Hippocampal formation (tissue), 2 donors: Measurements from ENCODE around the gene CYFIP2.

Experiments used
- DNase-seq, 2 donors: peaks; one replicate each; lab custom pipeline; 2025; lab: John Stamatoyannopoulos, UW

The CYFIP2 gene

DNA sequence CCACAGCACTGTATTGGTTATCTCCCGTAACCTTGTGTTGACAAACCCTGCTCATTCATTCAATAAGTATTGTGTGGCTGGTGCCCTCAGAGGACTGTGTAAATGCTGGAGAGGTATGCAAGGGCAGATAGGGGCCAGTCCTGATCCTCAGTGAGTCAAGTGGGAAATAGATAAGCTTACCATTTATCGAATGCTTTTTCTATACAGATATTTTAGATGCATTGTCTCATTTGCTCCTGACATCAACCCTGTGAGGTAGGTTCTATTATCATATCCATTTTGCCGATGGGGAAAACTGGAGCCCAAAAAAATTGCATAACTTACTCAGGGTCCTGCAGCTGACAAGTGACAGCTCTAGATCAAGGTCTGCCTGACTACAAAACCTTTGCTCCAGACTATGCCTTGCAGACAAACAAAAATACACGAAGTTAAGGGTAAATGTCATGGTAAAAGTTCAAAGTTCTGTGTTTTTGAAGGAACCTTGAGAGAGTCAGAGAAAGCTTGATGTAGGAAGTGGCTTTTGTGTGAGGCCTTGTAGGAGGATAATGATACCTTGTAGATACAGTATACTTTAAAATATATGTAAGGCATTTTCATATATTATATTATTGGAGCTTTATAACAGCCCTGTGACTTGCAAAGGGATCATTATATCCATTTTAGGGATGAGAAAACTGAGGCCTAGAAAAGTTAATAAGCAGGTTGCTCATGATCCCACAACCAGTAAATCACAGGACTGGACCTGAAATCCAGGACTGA is 22.7 kb downstream of the CYFIP2 start:
- DNase-seq = no peak

DNA sequence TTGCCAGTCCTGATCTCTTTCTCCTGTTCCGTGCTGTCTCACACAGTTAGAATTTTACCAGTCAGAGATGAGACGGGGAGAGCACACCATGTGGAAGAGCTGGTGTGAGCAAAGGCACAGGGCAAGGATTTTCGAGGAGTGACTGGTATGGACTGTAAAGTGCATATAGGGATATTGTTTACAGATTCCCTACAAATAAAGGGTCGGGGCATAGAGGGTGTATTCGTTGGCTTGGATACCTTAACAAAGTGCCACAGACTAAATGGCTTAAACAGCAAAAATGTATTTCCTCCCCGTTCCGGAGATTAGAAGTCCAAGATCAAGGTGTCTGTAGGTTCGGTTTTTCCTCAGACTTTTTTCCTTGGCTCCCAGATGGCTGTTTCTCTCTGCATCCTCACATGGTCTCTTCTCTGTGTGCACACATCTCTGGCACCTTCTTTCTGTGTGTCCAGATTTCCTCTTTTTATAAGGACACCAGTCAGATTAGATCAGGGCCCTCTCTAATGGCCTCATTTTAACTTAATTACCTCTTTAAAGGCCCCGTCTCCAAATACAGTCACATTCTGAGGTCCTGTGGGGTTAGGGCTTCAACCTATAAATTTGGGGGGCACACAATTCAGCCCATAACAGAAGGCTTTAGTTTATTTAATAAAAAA is 23.4 kb downstream of the CYFIP2 start:
- DNase-seq = no peak

DNA sequence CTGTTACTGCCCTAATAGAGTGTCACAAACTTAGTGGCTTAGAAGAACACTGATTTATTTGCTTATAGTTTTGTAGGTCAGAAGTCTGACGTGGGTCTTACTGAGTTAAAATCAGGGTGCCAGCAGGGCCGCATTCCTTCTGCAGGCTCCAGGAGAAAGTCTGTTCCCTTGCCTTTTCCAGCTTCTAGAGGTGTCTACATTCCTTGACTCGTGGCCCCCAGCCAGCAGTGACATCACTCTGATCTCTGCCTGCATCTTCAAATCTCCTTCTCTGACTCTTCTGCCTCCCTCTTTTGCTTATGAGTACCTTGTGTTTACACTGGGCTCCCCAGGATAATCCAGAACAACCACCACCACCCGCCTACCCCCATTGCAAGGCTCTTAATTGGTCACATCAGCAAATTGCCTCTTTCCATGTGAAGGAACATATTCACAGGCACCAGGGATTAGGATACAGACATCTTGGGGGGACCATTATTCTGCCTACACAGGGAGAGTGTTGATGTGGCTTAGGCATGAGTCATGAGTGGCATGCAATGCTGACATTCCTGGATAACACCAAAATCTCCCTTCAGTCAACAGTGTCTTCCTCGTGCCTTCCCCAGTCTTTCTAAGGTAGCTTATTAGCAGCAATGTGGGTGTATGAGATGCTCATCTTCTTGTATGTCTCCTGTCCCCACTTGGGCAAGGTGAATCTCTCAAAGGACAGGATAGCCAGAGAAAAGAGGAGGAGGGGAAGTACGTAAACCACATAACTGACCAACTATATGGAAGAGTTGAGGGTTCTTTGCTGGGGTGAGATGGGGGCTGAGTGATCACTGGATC is 24.4 kb downstream of the CYFIP2 start:
- no peak for DNase-seq

DNA sequence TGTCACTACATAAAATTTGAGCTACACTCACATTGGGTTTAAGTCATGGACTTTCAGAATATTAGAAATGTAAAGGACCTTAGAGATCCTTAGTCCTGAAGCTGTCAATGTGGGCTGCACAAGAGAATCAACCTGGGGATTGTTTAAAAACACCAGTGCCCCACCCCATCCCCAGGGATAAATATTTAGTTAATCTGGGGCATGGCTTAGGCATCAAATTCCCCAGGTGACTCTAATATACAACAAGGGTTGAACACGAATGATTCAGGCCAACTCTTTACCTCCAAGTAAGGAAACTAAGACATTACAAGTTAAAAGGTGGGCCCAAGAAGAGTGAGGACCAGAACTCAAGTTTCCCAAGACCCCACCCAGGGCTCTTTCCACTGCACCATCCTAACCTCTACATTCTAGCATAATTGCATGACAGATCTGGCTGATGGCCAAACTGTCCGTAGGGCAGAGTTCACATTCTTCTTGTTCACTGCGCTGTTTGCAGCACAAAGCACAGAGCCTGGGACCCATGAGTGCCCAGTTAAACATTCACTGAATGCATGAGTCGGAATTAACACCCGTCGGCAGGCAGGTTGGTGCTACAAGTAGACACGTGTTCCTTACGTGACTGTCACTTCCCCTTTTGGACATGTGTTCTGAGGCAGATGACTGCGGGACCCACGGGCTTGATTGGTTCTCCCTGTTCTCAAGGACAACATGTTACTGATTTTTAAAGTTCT is 25.2 kb downstream of the CYFIP2 start:
- DNase-seq = no peak

DNA sequence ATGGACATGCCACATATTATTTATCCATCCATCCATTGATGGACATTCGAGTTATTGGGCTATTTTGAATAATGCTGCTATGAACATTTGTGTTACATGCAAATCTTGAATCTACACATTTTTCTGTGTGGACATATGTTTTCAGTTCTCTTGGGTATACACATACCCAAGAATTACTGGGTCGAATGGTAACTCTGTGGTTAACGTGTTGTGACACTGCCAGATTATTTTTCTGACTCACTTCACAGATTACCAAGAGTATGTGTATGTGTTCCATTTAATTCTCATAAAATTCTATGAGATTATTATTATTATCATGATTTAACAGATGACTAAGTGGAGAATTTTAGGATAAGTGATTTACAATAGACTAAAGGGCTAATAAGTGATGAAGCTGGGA is 26.7 kb downstream of the CYFIP2 start:
- no peak for DNase-seq

DNA sequence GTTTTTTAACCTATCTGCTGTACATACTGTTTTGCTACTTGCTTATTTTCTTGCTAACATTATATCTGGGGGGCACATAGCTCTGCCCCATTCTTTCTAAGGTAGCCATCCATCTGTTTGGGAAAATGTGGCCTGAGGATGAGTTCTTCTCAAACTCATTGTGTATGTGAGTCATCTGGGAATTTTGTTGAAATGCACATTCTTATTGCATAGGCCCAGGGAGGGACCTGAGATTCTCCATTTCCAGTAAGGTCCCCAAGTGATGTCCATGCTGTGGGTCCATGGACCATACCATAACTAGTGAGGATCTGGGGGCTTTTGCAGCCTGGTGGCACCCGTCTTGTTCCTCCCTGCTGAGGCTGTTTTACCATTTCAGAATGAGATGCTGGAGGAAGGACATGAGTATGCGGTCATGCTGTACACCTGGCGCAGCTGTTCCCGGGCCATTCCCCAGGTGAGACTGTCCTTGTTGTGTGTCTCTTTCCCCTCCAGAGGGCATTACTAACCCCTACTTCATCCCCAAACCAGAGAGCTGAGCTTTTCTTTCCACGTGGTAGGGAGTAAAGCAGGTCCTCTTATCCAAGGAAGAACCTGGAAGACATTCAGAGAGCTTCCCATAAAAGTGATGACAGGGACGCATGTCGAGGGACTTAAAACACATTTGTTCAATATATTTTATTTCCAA is 28.6 kb downstream of the CYFIP2 start:
- DNase-seq = no peak

DNA sequence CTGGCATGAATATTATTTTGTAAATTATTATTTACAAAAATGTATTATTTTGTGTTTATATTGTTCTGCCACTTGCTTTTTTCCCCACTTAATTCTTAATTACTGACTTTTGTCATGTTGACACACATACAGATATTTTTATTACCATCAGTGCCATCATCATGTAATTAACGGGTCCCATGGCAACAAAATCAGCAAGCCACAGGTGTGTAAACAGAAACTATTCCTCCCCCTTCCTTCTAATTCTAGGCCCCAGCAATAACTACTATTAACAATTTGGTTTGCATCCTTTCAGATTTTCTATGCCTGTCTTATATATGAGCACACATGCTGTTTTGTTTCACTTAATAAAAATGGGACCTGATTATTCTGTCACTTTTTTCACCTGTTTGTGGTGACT is 29.3 kb downstream of the CYFIP2 start:
- DNase-seq = no peak

DNA sequence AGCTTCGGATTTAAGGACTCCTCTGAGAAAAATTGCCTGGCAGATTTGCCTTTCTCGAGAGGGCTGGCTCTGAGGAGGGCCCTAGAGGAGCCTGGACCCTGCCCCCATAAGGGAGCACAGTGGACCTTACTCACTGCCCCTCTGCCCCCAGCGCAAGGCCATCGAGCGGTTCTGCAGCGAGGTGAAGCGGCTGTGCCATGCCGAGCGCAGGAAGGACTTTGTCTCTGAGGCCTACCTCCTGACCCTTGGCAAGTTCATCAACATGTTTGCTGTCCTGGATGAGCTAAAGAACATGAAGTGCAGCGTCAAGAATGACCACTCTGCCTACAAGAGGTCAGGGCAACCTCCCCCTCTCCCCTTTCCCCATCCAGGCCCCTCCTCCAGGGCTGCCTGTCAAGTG is 34.6 kb downstream of the CYFIP2 start:
- DNase-seq = no peak

DNA sequence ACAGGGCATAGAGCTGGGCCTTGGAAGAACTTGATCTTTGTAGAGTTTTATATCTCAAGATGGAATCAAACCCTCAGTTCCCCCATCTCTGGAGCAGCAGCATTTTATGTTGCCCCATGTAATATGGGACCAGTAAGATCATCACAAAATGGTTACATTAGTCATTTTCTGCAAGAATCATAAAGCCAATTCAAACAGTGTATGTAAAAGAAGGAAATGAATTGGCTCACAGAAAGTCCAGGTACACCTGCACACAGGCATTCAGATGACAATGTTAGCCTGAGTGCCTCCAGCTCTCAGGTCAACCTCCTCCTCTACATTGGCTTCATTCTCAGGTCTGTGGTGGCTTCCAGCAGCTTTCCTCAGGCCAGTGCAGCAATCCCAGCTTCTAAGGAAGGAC is 35.1 kb downstream of the CYFIP2 start:
- no peak for DNase-seq

DNA sequence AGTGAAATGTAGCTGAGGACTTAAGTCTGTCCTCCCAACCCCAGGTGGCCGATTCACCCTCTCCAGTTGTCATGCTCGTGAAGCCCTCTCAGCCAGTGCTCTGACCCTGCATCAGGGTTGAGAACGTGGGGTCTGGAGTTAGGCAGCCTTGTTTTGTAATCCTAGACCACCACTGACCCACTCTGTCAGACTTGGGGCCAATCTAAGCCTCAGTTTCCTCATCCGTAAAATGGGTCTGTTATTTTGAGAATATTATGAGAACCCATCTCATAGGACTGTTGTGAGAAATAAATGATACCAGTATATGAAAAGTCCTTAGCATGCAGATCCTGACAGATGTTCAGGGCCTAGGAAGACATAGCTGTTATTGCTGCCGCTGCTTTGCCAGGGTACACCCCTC is 37.1 kb downstream of the CYFIP2 start:
- DNase-seq = no peak

DNA sequence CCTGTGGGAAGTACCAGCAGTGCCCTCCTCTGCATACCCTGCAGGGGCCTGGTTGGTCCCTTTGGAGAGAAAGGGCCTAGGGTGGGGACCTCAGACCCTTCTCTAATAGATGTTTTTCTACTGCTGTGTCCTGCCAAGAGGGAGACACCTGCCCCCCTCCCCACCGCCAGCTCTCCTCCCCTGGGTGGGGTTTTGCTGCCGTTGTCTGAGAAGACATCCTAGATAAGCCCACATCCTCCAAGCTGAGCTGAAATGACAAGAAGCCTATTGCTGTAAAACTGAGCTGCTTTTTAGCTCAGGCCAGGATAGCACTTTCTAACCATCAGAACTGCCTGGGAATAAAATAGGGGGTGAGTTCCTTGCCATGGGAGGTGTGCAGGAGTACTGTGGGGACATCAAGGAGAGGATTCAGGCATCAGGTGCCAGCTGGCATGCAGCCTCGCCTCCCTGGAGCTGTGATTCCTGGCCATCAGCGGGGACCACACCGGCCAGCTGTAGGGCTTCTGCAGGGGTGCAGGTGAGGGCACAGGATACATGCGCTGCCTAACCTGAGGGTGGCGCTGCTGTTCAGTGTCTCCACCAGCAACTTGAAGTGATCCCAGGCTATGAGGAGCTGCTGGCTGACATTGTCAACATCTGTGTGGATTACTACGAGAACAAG is 37.9 kb downstream of the CYFIP2 start:
- no peak for DNase-seq

DNA sequence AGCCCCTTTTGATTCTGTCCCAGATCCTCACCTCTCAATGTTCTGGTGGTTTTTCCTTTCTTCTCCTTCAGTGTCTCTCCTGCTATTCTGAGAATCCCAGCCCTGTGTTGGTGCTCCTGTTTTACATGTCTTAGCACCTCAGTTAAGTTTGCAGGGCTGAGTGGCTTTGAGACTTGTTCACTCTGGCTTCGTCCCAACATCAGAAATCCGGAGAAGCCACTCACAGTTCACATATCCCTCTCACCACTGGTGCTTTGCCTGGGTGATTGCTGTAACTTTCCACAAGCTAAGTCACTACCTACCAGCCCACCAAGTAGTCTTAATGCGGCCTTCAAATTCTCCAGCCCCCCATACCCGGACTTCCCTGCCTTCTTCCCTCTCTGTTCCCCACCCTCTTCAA is 40.2 kb downstream of the CYFIP2 start:
- DNase-seq = no peak

DNA sequence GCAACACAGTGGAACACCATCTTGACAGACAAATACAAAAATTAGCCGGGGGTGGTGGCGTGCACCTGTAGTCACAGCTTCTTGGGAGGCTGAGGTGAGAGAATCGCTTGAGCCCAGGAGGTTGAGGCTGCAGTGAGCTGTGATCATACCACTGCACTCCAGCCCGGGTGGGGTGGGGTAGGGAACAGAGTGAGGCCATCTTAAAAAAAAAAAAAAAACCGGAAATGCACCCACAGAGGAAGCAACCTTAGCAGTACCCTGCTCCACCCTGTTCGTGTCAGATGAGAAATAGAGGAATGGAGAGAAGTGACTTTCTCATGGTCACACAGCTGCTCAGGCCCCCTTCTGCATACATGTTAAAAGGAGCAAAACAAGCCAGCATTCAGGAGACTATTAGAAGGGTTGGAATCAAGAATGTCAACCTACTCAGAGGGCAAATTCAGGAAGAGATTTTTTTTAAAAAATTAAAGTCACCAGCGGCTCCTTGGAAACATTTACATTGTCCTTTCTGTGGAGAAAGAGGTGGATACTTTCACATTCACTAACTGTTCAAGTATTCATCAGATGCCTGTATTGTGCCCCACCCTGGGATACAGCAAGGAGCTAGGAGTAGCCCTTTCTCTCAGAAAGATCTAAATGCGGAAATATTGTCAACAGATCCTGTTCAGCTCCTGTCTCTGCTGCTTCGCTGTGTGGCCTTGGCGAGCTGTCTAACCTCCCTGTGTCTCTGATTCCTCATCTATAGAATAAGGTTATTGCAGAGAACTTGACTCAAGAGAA is 41.0 kb downstream of the CYFIP2 start:
- DNase-seq = no peak

DNA sequence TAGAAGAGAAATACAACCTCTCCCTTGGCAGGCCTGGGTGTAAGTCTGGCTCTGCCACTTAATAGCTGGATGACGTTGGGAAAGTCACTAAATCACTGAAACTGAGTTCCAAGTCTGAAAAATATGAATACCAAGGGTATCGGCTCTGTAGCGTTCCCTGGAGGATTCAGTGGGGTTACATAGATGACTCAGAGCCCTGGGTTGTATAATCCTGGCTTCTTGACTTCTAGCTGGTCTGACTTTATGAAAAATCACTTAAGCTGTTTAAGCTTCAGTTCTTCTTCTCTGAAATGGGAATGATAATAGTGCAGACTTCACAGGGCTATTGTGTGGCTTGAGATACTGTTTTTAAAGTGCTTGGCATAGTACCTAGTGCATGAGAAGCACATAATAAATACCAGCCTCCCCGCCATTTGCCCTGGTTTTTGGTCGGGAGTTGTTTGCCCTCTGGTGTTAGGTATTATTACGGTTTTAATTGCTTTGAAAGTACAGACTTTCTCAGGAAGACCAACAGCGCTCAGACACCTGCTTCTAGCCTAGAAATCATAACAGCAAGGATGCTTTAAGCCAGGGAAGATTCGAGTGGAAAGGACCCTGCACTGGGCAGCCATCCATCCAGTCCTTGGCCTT is 43.0 kb downstream of the CYFIP2 start:
- DNase-seq = no peak

DNA sequence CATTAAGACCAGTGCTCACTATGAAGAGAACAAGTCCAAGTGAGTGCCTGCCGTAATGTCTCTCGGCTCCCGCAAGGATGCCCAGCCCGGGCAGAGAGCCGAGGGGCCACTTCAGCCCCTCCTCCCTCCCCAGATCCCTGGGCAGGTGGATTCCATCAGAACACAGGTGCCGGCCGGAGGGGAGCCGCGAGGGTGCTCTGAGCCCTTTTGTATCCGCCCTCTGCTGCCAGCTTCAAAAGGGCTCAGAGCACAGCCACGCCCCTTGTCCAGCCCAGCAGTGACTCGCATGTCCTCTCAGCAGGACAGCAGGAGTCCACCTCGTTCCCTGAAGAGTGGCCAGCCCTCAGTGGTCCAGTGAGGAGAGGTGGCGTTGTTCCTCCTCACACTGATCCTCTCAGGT is 43.9 kb downstream of the CYFIP2 start:
- no peak for DNase-seq

DNA sequence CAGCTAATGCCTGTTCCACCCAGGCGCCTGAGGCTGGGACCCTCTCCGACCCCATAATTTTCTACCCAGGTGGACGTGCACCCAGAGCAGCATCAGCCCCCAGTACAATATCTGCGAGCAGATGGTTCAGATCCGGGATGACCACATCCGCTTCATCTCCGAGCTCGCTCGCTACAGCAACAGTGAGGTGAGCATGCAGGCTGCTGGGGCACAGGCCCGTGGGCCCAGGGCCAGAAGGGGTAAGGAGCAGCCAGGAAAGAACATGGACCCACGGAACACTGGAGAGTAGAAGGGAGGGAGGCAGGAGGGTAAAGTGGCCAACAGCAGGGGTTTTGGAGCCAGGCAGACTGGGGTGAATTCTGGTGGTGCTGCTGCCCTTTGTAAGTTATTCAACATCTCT is 45.7 kb downstream of the CYFIP2 start:
- DNase-seq = no peak

DNA sequence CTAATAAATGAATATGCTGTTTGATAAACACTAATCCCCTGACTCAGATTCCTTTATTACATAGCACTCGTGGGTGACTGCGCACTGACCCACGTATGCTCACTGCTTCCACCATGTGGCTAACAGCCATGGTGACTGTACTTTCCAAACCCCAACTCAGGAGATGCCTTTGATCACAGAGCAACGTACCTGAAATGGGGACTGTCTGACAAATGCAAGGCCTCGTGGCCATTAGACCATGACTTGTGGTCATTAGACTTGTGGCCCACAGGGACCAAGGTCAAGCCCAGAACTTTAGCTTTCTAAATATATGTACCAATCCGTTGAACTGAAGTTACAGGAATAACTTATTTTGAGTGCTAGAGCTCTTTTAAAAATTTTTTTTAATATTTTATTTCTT is 46.6 kb downstream of the CYFIP2 start:
- peak in 1 of 2 donors; percentile 5 for DNase-seq

DNA sequence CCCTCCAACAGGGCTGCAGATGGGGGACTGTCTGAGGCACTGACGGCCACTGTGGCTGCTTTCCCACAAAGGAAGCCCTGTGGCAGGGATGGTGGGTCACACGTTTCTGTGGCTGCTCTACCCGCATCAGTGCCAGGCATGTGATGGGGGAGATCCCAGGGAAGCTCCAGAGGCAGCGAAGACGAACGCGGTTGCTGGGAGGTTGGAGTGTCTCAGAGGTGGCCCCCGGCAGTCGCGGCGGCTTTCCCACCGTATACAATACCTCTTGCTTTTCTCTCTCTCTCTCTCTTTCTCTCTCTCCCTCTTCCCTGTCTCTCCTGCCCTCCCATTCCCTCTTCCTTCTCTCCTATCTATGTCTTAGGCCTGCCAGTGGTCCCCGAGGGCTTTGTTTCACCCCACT is 56.7 kb downstream of the CYFIP2 start:
- no peak for DNase-seq

DNA sequence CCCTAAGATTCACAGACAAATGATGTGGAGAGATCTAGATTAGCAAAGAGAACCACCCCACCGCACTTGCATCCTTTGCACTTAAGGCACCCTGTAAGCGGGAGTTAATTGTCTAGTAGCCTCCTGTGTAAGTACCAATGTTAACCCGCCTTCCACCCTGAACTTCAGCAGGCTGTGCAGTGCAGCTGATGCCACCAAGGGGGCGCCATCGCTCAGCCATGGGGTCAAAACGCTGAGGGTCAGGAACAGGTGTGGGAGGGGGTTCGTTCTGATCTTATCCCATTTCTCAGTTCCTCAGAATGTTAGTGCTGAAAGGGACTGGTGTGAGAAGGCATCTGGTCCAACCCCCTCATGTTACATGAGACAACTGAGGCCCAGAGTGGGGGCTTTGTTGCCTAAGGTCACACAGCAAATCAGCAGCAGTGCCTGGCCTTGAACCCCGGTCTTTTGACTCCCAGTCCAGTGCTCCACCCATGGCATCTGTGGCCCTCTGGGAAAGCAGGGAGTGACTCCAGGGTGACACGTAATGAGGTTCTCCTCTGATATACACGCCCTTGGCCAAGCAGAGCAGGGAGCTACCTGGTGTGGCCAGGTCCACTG is 57.3 kb downstream of the CYFIP2 start:
- DNase-seq = no peak
